Breast epithelium (tissue), 3 donors: ENCODE data around the gene CDK2.
A peak's percentile ranks its signal among the peaks of the same experiment; 100 is the strongest.

Source experiments
- CTCF ChIP-seq, 3 donors: fragments of 450-650 bp; IDR thresholded peaks; one replicate each; pipeline ENCODE4 v1.5.1; 2016 to 2017; ENCODE audit warnings: antibody characterized with exemption in 3 of 3, mild to moderate bottlenecking in 3 of 3, moderate library complexity in 3 of 3
- POLR2A ChIP-seq: fragments of 450-650 bp; IDR thresholded peaks from one replicate; pipeline ENCODE4 v1.6.1; 2016; ENCODE audit warnings: antibody characterized with exemption, mild to moderate bottlenecking, moderate library complexity
- POLR2AphosphoS5 ChIP-seq, 3 donors: sonication (generic); formaldehyde crosslinking; IDR thresholded peaks; one replicate each; pipeline ENCODE4 v1.6.1; 2017; ENCODE audit warnings: antibody characterized with exemption in 3 of 3

- TF ChIP-seq CTCF (IDR thresholded peaks at IDR 0.05): no peak
- no peak for TF ChIP-seq POLR2A
- TF ChIP-seq POLR2AphosphoS5 (IDR thresholded peaks at IDR 0.05): peak in 1 of 3 donors; percentile 41
These were observed 5.4 kb downstream of the CDK2 start for GRCh38 chr12:55972042-55972441.
